GM11168 (cell line): ENCODE measurements around the gene TSPOAP1.

ENCODE experiments used
- in situ Hi-C: fragments of 300-500 bp; cut with MboI; formaldehyde crosslinking; loops from one replicate; pipeline ENCODE4 v1.12.0; 2022; ENCODE audit warnings: low sequenced_read_pairs; ENCODE audit not compliant: unreplicated experiment

TSPOAP1 gene

GRCh38 chr17:58308173-58308984, 20.2 kb downstream of the TSPOAP1 start:
- in situ Hi-C loops: loop anchor here (5.0 kb wide), 1 partner anchor 94 kb away; no protein-coding TSS in a partner anchor

GRCh38 chr17:58307468-58308172, 21.0 kb downstream of the TSPOAP1 start:
- in situ Hi-C loops: loop anchor here (5.0 kb wide), 1 partner anchor 95 kb away; no protein-coding TSS in a partner anchor

- in situ Hi-C loops: loop anchor here (5.0 kb wide), 1 partner anchor 96 kb away; no protein-coding TSS in a partner anchor
Observed at GRCh38 chr17:58306131-58306951, 22.3 kb downstream of the TSPOAP1 start.

- in situ Hi-C loops: loop anchor here (5.0 kb wide), 1 partner anchor 97 kb away; no protein-coding TSS in a partner anchor
Observed at GRCh38 chr17:58305626-58306025, 23.0 kb downstream of the TSPOAP1 start.

- in situ Hi-C loops: loop anchor here (5.0 kb wide), 1 partner anchor 97 kb away; no protein-coding TSS in a partner anchor
Observed at GRCh38 chr17:58304750-58305486, 23.7 kb downstream of the TSPOAP1 start.

GRCh38 chr17:58303971-58304749, 24.4 kb downstream of the TSPOAP1 start:
- in situ Hi-C loops: no loop called here

GRCh38 chr17:58302919-58303585, 25.5 kb downstream of the TSPOAP1 start:
- in situ Hi-C loops: no loop called here

GRCh38 chr17:58302171-58302918, 26.2 kb downstream of the TSPOAP1 start:
- in situ Hi-C loops: no loop called here

GRCh38 chr17:58301504-58302150, 27.0 kb downstream of the TSPOAP1 start:
- in situ Hi-C loops: no loop called here

GRCh38 chr17:58300336-58300735, 28.3 kb downstream of the TSPOAP1 start:
- in situ Hi-C loops: no loop called here

GRCh38 chr17:58294034-58294433, 34.6 kb downstream of the TSPOAP1 start:
- in situ Hi-C loops: no loop called here

- in situ Hi-C loops: no loop called here
Observed at GRCh38 chr17:58291246-58291645, 37.3 kb downstream of the TSPOAP1 start.

- in situ Hi-C loops: no loop called here
Observed at GRCh38 chr17:58289869-58290268, 38.7 kb downstream of the TSPOAP1 start.

GRCh38 chr17:58285422-58285810, 43.2 kb downstream of the TSPOAP1 start:
- in situ Hi-C loops: no loop called here

GRCh38 chr17:58284613-58285421, 43.8 kb downstream of the TSPOAP1 start:
- in situ Hi-C loops: no loop called here
